Neural cell (in vitro differentiated cells): ENCODE data around the gene SETBP1. TPM values are rescaled to one million over a fixed set of nuclear protein-coding genes. Genes with fewer than 3 reads are reported as not detected.

ENCODE experiments used
- H2AFZ ChIP-seq: fragments of 200-600, 300-800 bp; sonication (generic), shearing (Covaris generic); 2 replicates; pipeline ENCODE4 v1.6.0; 2014; ENCODE audit warnings: low read depth, mild to moderate bottlenecking, antibody characterized with exemption, low read length, moderate library complexity
- H3F3A ChIP-seq: fragments of 200-600 bp; shearing (Covaris generic); 2 replicates; pipeline ENCODE4 v1.6.1; 2016; ENCODE audit warnings: mild to moderate bottlenecking, moderate library complexity, mixed read lengths, antibody characterized with exemption, low read length; ENCODE audit not compliant: insufficient read depth, poor library complexity, severe bottlenecking
- H3K27ac ChIP-seq: fragments of 200-600, 300-800 bp; sonication (generic), shearing (Covaris generic); 2 replicates; pipeline ENCODE4 v1.5.1; 2014; ENCODE audit warnings: mild to moderate bottlenecking, low read length, moderate library complexity
- H3K27me3 ChIP-seq: fragments of 300-800, 200-600 bp; sonication (generic), shearing (Covaris generic); 2 replicates; pipeline ENCODE4 v1.6.0; 2014; ENCODE audit warnings: mild to moderate bottlenecking, low read depth, low read length, moderate library complexity; ENCODE audit not compliant: insufficient read depth
- H3K36me3 ChIP-seq: fragments of 300-800, 200-600 bp; sonication (generic), shearing (Covaris generic); 2 replicates; pipeline ENCODE4 v1.5.1; 2014; ENCODE audit warnings: mild to moderate bottlenecking, antibody characterized with exemption, low read length, moderate library complexity; ENCODE audit not compliant: insufficient read depth
- H3K4me2 ChIP-seq: fragments of 300-800, 200-600 bp; sonication (generic), shearing (Covaris generic); 2 replicates; pipeline ENCODE4 v1.6.0; 2014; ENCODE audit warnings: mild to moderate bottlenecking, low read length
- H3K4me3 ChIP-seq: fragments of 300-800, 200-600 bp; sonication (generic), shearing (Covaris generic); 2 replicates; pipeline ENCODE4 v1.5.1; 2014; ENCODE audit warnings: mild to moderate bottlenecking, low read length, moderate library complexity
- H3K79me2 ChIP-seq: fragments of 200-600 bp; shearing (Covaris generic); replicated peaks from 2 replicates; pipeline ENCODE4 v1.6.0; 2014; ENCODE audit warnings: mild to moderate bottlenecking, low read length, moderate library complexity; ENCODE audit not compliant: insufficient read depth
- H3K9ac ChIP-seq: fragments of 300-800, 200-600 bp; sonication (generic), shearing (Covaris generic); 2 replicates; pipeline ENCODE4 v1.6.1; 2016; ENCODE audit warnings: mild to moderate bottlenecking, low read length, mixed read lengths
- H3K9me2 ChIP-seq: fragments of 200-600 bp; shearing (Covaris generic); 2 replicates; pipeline ENCODE4 v1.6.1; 2016; ENCODE audit warnings: mild to moderate bottlenecking, low read length, mixed read lengths; ENCODE audit not compliant: insufficient read depth
- H3K9me3 ChIP-seq: fragments of 200-600, 300-800 bp; sonication (generic), shearing (Covaris generic); 2 replicates; pipeline ENCODE4 v1.6.1; 2016; ENCODE audit warnings: mild to moderate bottlenecking, mixed run types, low read length, moderate library complexity, mixed read lengths
- H4K20me1 ChIP-seq: fragments of 200-600 bp; shearing (Covaris generic); 2 replicates; pipeline ENCODE4 v1.6.1; 2016; ENCODE audit warnings: mild to moderate bottlenecking, mixed run types; ENCODE audit not compliant: insufficient read depth
- CTCF ChIP-seq: fragments of 450-650 bp; IDR thresholded peaks from 2 replicates; pipeline ENCODE4 v1.5.1; 2014; ENCODE audit warnings: antibody characterized with exemption, mild to moderate bottlenecking, moderate library complexity; ENCODE audit not compliant: poor library complexity, severe bottlenecking
- EP300 ChIP-seq: fragments of 450-650 bp; conservative IDR thresholded peaks from 2 replicates; pipeline ENCODE4 v1.6.1; 2014; ENCODE audit warnings: antibody characterized with exemption, mild to moderate bottlenecking, moderate library complexity; ENCODE audit not compliant: poor library complexity, severe bottlenecking
- EZH2 ChIP-seq: fragments of 200-600, 300-800 bp; shearing (Covaris generic), sonication (generic); IDR thresholded peaks from 2 replicates; pipeline ENCODE4 v1.6.1; 2014; ENCODE audit warnings: antibody characterized with exemption, low read length, borderline replicate concordance, mild to moderate bottlenecking; ENCODE audit not compliant: insufficient read depth, poor library complexity, severe bottlenecking
- MXI1 ChIP-seq: fragments of 450-650 bp; conservative IDR thresholded peaks from 2 replicates; pipeline ENCODE4 v1.6.1; 2014; ENCODE audit warnings: antibody characterized with exemption, mild to moderate bottlenecking; ENCODE audit not compliant: poor library complexity, severe bottlenecking
- POLR2AphosphoS5 ChIP-seq: IDR thresholded peaks from 2 replicates; pipeline ENCODE4 v1.6.1; 2012
- RAD21 ChIP-seq: fragments of 450-650 bp; conservative IDR thresholded peaks from 2 replicates; pipeline ENCODE4 v1.6.1; 2014; ENCODE audit warnings: antibody characterized with exemption, mild to moderate bottlenecking, moderate library complexity
- REST ChIP-seq: IDR thresholded peaks from 2 replicates; pipeline ENCODE4 v1.6.1; 2012; ENCODE audit warnings: borderline replicate concordance
- SMC3 ChIP-seq: fragments of 450-650 bp; conservative IDR thresholded peaks from 2 replicates; pipeline ENCODE4 v1.6.1; 2014; ENCODE audit warnings: antibody characterized with exemption, mild to moderate bottlenecking, moderate library complexity; ENCODE audit not compliant: poor library complexity
- TAF1 ChIP-seq: IDR thresholded peaks from 2 replicates; pipeline ENCODE4 v1.6.1; 2012; ENCODE audit warnings: low read depth
- polyA plus RNA-seq: library from polyadenylated mRNA; depleted of rRNA; stranded (reverse); fragments of >200 nt; gene quantifications from 2 replicates; pipeline ENCODE4 v1.2.3, GENCODE V29; 2014

Gene SETBP1
- polyA plus RNA-seq, 1 donor from 2014 or later: 13.7 TPM

GRCh38 chr18:44918142-44918476, 237.4 kb downstream of the SETBP1 start:
- no peaks in the 10 kb centered on the region for H3K36me3 ChIP-seq
- no peaks in the 10 kb centered on the region for H3K27me3 ChIP-seq
- H3F3A ChIP-seq: no peaks in the 10 kb centered on the region
- no peak overlapping the region for H3K9ac ChIP-seq
- no peak overlapping the region for H3K27ac ChIP-seq
- no peaks in the 10 kb centered on the region for H3K9me2 ChIP-seq
- no peak overlapping the region for H3K4me3 ChIP-seq
- no peak for TF ChIP-seq REST
- no peak for TF ChIP-seq RAD21
- no peak for TF ChIP-seq CTCF
- TF ChIP-seq TAF1: no peak
- TF ChIP-seq POLR2AphosphoS5: no peak
- no peak for TF ChIP-seq MXI1
- TF ChIP-seq SMC3: no peak
- no peak for TF ChIP-seq EP300
- H2AFZ ChIP-seq: no peak overlapping the region
- no peaks in the 10 kb centered on the region for H4K20me1 ChIP-seq
- H3K79me2 ChIP-seq: peaks cover 25% of the 10 kb centered on the region
- no peak overlapping the region for H3K4me2 ChIP-seq
- no peaks in the 10 kb centered on the region for H3K9me3 ChIP-seq

- TF ChIP-seq SMC3: no peak
- TF ChIP-seq TAF1: no peak
- TF ChIP-seq EP300: no peak
- TF ChIP-seq POLR2AphosphoS5: no peak
- TF ChIP-seq MXI1: no peak
- TF ChIP-seq EZH2: no peak
- no peak for TF ChIP-seq RAD21
- no peak for TF ChIP-seq REST
- TF ChIP-seq CTCF: no peak
- no peaks in the 10 kb centered on the region for H3K27me3 ChIP-seq
- no peak overlapping the region for H2AFZ ChIP-seq
- H3K9ac ChIP-seq: no peak overlapping the region
- H3K9me3 ChIP-seq: no peaks in the 10 kb centered on the region
- no peak overlapping the region for H3K4me3 ChIP-seq
- H3K79me2 ChIP-seq: peaks cover 23% of the 10 kb centered on the region
- no peaks in the 10 kb centered on the region for H4K20me1 ChIP-seq
- no peak overlapping the region for H3K27ac ChIP-seq
- H3K9me2 ChIP-seq: no peaks in the 10 kb centered on the region
- no peaks in the 10 kb centered on the region for H3F3A ChIP-seq
- no peaks in the 10 kb centered on the region for H3K36me3 ChIP-seq
- no peak overlapping the region for H3K4me2 ChIP-seq
Observed at GRCh38 chr18:44920441-44920840, 239.8 kb downstream of the SETBP1 start.
